HepG2 (cell line): ENCODE measurements around the gene ALDH3B1. TPM values are rescaled to one million over a fixed set of nuclear protein-coding genes. Genes with fewer than 3 reads are reported as not detected.

Experiments
- CEBPZ ChIP-seq: IDR thresholded peaks from 2 replicates; pipeline ENCODE4 v1.6.1; 2012; ENCODE audit warnings: low read length, improper control_type of control experiment
- EHMT2 ChIP-seq: fragments of 200-600 bp; sonication (generic); IDR thresholded peaks from 2 replicates; pipeline ENCODE4 v1.7.0; 2017; ENCODE audit warnings: antibody characterized with exemption, low read depth, low read length, borderline replicate concordance
- IKZF4 ChIP-seq: sonication (generic); formaldehyde crosslinking; IDR thresholded peaks from 2 replicates; pipeline ENCODE4 v1.5.1; 2020; ENCODE audit warnings: borderline replicate concordance, mild to moderate bottlenecking, low read depth, missing genetic modification reagents; ENCODE audit errors: not compliant biosample characterization
- KDM5B ChIP-seq: sonication (generic); formaldehyde crosslinking; IDR thresholded peaks from 2 replicates; pipeline ENCODE4 v1.4.0; 2020; ENCODE audit warnings: missing genetic modification reagents, mild to moderate bottlenecking, borderline replicate concordance
- MXD1 ChIP-seq: sonication (generic); formaldehyde crosslinking; IDR thresholded peaks from 2 replicates; pipeline ENCODE4 v1.4.0; 2020; ENCODE audit warnings: mild to moderate bottlenecking, missing genetic modification reagents
- POLR2AphosphoS2 ChIP-seq: IDR thresholded peaks from 2 replicates; pipeline ENCODE4 v1.6.1; 2011; ENCODE audit warnings: low read depth, low read length, improper control_type of control experiment
- STAT6 ChIP-seq: sonication (generic); formaldehyde crosslinking; IDR thresholded peaks from 2 replicates; pipeline ENCODE4 v1.4.0; 2020; ENCODE audit warnings: missing genetic modification reagents, mild to moderate bottlenecking, borderline replicate concordance
- XRCC5 ChIP-seq: fragments of 200-400 bp; formaldehyde crosslinking; optimal IDR thresholded peaks from 2 replicates; pipeline ENCODE3; 2017; ENCODE audit warnings: mild to moderate bottlenecking, low read length
- ZBTB4 ChIP-seq: sonication (generic); formaldehyde crosslinking; IDR thresholded peaks from 2 replicates; pipeline ENCODE4 v1.4.0; 2020; ENCODE audit warnings: missing genetic modification reagents, mild to moderate bottlenecking, borderline replicate concordance
- ZNF282 ChIP-seq: fragments of 450-650 bp; IDR thresholded peaks from 2 replicates; pipeline ENCODE4 v1.6.1; 2018; ENCODE audit not compliant: partially characterized antibody
- ZNF496 ChIP-seq: sonication (generic); formaldehyde crosslinking; IDR thresholded peaks from 2 replicates; pipeline ENCODE4 v1.8.1; 2023; ENCODE audit warnings: mild to moderate bottlenecking, moderate library complexity, missing genetic modification reagents; ENCODE audit not compliant: insufficient replicate concordance
- ZNF513 ChIP-seq: sonication (generic); formaldehyde crosslinking; conservative IDR thresholded peaks from 2 replicates; pipeline ENCODE4 v1.5.0; 2020; ENCODE audit warnings: missing genetic modification reagents
- ZNF747 ChIP-seq: sonication (generic); formaldehyde crosslinking; IDR thresholded peaks from 2 replicates; pipeline ENCODE4 v1.8.1; 2023; ENCODE audit warnings: missing genetic modification reagents, mild to moderate bottlenecking, borderline replicate concordance
- polyA plus RNA-seq, 8 experiments: library from polyadenylated mRNA; depleted of rRNA in 3 of 8; stranded (reverse) in 7 of 8; unstranded in 1 of 8; fragments of >200 nt; fragmentation: Illumina TruSeq in 4 of 8; extraction: Trizol in 4 of 8; gene quantifications; 2 replicates each; pipeline versions ENCODE4 v1.2.1 to v1.2.3, GENCODE V29; 2011 to 2016; ENCODE audit warnings: low read depth in 4 of 8, missing spikeins in 1 of 8, mixed read lengths in 1 of 8; ENCODE audit not compliant: insufficient read depth in 1 of 8
- total RNA-seq, 5 experiments: library from RNA; depleted of rRNA; stranded (reverse); fragments of >200 nt; fragmentation: Illumina TruSeq; extraction: Trizol; gene quantifications; 2 replicates each; pipeline ENCODE4 v1.2.3, GENCODE V29; 2016; ENCODE audit warnings: low read depth in 1 of 5

ALDH3B1 gene
- total and polyA plus RNA-seq, 2 of the 13 experiments (the other 11 are each of a cell fraction or from before 2014, with no cell fraction given): 4.0 to 6.7 TPM

- no peak for TF ChIP-seq CEBPZ
- no peak for TF ChIP-seq POLR2AphosphoS2
- TF ChIP-seq EHMT2: no peak
- no peak for TF ChIP-seq ZNF282
- TF ChIP-seq ZBTB4 (CRISPR knock-in tag): 0 out of 2 replicates have a peak, but pooled peaks have one; percentile 58
- TF ChIP-seq ZNF747 (CRISPR knock-in tag): no peak
- TF ChIP-seq ZNF513 (CRISPR knock-in tag): no peak
- TF ChIP-seq KDM5B (CRISPR knock-in tag): peak; percentile 59; the same call in 1 of the 2 replicates
- TF ChIP-seq ZNF496 (CRISPR knock-in tag): no peak
- TF ChIP-seq XRCC5: no peak
- no peak for TF ChIP-seq IKZF4
- no peak for TF ChIP-seq MXD1
- 0 out of 2 replicates have a peak, but pooled peaks have one; percentile 62 for TF ChIP-seq STAT6 (CRISPR knock-in tag)
Measured at GRCh38 chr11:68003846-68004550, 6.1 kb upstream of the ALDH3B1 start, which contains the start of gene UNC93B1 (continued).
